Hematopoietic multipotent progenitor cell treated with erythropoietin and hydrocortisone succinate and interleukin-3 and kit ligand, for 4 days (in vitro differentiated cells): Measurements from ENCODE around the gene MDFIC.
A peak's percentile ranks its signal among the peaks of the same experiment; 100 is the strongest.

Experiments used
- DNase-seq: peaks from one replicate; pipeline ENCODE4 v3.0.0-alpha.2; 2015

Gene MDFIC

DNA sequence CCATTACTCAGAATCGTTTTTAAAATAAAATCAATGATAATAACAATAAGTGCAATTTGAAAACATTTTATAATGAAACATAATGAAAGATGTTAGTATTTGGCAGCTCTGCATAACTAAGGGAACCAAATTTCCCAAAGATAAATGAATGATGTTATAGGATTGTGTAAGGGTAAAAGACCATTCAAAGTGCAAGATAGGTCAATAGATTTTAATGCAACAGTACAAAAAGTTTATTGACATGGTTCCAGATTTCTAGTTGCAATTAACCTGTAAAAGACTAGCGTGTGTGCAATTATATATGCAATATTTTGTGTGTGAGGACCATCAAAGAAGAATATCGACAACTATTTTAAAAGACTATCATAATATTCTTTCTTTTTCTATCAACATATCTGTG lies 122.3 kb downstream of the MDFIC start:
- no peak for DNase-seq

DNA sequence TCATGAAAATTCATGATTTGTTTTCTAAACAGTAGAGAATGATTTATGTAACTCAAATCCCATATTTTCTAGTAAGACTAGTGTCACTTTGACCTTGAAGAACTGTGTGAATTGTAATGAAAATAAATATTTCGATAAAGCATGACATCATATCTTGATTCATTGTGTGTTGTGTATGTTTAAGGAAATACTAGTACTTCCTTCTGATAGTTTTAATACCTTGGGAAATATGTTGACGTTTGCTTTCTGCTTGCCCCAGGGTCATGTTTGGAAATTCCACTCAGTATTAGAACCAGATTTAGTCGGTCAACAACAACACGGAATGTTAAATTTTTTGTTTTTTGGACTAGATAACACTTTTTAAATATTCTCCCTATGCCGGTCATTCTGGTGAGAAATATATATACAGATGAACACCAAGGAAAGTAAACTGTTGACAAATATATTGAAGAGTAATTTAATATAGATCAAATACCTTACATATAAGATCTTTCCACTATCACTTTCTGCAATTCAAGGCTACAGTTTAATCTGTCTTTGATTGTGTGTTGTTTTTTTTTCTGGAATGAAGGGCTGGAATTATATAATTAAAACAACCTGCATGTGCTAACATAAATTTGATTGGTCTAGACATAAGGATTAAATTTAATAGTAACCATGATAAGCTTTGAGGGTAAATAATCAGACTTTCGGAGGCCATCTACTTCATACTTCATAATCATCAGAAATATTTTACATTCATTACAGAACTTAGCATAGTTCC lies 126.2 kb downstream of the MDFIC start:
- no peak for DNase-seq

DNA sequence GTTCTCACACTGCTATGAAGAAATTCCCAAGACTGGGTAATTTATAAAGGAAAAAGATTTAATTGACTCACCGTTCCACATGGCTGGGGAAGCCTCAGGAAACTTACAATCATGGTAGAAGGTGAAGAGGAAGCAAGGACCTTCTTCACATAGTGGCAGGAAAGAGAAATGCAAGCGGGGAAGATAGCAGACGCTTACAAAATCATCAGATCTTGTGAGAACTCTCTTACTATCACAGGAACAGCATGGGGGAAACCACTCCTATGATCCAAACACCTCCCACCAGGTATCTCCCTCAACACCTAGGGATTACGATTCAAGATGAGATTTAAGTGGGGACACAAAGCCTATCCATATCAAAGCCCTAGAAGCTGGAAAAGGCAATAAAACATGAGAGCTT lies 130.8 kb downstream of the MDFIC start:
- DNase-seq = no peak

DNA sequence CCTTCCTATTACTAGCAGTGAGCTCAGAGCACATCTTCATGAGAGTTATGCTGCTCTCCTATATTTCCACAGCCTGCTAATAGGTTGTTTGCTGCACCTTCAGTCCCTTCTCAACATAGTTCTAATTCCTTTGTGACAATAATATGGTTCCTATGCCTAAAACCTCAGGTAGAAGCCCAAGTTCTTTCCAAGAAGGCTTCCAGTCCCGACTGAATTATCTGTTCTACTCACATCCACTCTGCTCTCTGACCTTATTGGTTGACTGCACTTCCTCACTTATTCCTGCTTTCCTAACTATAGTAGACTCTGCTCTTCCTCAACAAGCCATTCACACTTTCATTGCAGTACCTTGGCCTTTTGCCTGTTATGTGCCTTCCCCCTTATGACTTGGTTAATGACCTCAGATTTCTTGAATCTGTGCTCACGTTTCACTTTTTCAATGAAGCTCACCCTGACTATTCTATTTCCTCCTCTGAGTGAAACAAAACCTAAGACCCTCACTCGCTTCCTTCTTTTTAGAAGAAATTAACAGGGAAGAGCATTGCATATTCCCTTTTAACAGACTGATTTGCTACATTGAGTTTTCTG lies 132.7 kb downstream of the MDFIC start:
- DNase-seq = no peak

DNA sequence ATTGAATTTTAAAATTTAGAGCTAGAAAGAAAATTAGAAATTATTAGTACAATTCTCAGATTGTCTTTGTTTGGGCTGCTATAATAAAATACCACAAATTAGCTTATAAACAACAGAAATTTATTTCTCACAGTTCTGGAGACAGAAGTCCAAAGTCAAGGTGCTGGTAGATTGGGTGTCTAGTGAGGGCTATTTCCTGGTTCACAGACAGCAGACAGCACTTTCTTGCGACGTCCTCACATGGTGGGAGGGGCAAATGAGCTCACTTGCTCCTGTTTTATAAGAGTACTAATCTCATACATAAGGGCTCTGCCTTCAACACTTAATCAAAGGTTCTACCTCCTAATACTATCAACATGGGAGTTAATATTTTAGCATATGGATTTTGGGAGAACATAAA lies 134.1 kb downstream of the MDFIC start:
- DNase-seq = peak; percentile 6

DNA sequence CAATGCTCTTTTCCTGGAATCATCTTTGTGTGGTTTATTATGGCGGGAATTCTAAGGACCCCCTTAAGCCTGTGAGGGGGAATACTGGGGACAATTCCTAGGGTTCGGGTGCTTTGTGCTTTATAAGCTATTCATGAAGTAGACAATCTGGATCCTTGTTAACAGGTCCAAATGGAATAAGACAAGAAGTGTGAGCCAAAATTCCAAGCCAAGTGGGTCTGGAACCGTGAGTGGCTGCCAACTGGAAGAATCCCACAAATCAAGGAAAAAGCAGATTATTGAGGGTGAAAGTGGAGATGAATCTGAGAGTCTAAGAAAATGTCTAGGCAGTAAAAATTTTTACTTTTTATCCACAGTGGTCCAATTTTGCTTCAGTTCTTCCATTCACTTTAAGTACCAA lies 136.8 kb downstream of the MDFIC start:
- no peak for DNase-seq

DNA sequence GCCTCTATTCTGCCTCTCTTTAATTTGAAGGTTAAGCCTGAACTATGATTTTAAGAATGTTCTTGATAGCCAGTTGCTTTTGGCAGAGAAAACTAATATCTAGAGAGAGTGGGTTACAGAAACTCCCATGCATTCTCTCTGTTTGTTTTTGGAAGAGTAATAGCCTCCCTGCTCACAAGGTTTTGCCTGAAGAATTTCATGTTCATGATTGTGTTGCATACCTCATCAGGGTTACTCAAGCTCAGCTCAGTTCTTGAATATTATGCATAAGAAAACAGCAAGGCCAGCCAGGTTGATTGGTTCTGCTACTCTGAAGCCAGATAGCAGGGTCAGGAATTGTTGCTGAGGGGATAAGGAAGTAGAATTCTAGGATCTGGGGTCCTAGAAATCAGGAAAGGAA lies 137.4 kb downstream of the MDFIC start:
- no peak for DNase-seq

DNA sequence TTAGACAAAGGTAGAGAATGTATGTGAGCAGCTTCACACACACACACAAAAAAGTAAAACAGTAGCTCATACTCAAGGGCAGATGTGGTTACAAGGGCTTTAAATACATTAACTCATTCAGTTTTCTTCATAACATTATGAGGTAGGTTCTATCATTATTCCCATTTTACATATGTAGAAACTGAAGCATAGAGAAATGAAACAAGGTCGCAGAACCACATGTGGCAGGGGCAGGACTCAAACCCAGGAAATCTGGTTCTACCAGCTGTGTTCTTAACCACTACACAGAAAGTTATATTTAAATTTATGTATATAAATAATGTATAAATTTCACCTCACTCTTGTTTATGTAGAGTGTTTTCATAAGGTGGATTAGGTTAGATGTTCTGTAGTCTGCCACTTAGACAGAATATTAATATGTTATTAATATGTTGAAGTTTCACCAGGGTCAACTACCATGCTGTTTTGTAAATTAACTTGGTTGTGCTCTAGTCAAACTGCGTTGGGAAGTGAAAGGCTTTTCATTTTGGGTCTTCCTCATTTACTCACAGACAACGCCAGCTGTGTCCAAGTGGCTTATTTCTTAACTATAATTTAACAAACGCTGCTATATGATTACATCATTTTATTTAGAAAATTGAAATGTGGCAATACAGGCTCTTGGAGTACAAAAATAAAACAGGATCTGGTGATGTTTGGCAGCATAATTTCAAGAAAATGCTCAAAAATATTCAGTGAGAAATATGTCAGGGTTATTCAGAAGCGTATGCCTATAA lies 138.4 kb downstream of the MDFIC start:
- DNase-seq = peak; percentile 53

DNA sequence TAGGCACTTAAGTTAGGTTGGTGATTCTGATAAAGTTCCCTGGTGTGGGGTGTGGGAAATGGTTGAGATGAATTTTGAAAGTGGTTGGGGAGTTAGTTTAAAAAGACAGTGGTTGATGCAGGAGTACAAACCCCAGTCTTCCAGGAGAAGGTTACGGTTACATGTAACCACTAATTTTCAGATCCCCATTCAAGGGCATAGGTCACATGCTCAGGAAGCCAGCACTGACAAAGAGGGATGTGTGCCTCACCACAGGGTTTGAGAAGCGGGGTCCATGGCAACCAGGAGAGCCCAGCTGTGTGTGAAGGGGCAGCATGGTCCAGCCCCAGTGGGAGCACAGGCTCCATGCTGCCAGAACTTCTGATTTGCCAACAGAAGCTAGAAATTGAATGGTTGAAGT lies 144.2 kb downstream of the MDFIC start:
- no peak for DNase-seq

DNA sequence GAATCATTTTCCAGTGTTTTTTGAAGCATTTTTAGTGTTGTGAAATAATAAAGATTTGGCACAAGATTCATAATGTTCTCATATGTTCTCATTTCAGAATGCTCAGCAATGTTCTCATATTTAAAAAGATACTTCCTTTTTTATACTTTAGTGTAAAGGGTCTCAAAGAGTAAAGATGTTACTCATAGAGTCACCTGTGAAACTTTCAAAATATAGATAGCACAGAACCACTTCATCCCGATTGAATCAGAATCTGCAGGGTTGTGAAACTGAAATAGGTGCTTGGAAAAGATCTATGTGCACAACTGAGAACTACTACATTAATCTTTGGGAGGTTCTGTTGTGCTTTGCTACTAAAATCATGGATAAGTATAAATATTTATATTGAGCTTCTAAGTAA lies 144.7 kb downstream of the MDFIC start:
- no peak for DNase-seq

DNA sequence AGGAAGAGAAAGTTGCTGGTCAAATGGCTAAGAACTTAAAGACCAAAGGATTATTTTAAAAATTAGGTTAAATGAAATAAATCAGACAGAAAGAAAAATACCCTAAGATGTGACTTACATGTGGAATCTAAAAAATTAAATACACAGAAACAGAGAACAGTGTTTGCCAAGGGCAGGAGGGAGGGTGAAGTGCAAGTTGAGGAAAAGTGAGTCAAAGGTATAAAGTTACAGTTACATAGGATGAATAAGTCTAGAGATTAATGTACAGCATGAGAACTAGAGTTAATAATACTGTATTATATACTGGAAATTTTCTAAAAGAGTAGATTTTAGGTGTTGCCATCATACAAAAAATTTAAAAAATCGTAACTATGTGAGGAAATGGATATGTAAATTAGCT lies 146.3 kb downstream of the MDFIC start:
- no peak for DNase-seq
